Neural progenitor cell (in vitro differentiated cells): ENCODE data around the gene NRG3.

ENCODE experiments used
- EZH2 ChIP-seq: fragments of 200-600 bp; sonication (generic); IDR thresholded peaks from 2 replicates; pipeline ENCODE4 v1.6.1; 2017; ENCODE audit warnings: antibody characterized with exemption, mild to moderate bottlenecking, moderate library complexity
- EZH2phosphoT487 ChIP-seq: fragments of 200-600 bp; sonication (generic); IDR thresholded peaks from 2 replicates; pipeline ENCODE4 v1.6.1; 2017; ENCODE audit warnings: antibody characterized with exemption
- TF ChIP-seq, protein P1 (sequence below): fragments of 200-600 bp; sonication (generic); IDR thresholded peaks from 2 replicates; pipeline ENCODE4 v1.5.1; 2017; ENCODE audit warnings: antibody characterized with exemption, mild to moderate bottlenecking

DNA sequence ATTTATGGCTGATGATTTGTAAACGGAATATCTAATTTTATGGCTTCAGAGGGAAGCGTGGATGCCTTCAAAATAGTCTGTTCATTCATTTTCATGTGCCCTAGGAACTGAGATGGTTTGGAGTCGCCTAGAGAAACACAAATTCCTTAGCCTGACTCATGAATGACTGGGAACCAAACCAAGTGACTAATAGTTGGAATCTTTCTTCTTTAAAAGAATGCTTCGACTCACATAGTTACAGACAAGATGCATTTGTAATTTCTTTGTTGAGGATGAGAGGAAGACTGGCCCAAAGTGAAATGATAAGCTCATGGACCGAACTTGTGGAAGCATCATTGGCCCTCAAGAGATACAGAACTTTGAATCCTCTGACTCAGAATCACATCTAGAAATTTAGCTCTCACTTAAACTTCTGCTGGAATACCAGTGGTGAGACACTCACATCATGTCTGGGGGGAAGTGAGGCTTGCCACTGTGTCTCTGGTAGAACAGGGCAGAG is 1107.2 kb downstream of the NRG3 start:
- TF ChIP-seq, protein P1, sequence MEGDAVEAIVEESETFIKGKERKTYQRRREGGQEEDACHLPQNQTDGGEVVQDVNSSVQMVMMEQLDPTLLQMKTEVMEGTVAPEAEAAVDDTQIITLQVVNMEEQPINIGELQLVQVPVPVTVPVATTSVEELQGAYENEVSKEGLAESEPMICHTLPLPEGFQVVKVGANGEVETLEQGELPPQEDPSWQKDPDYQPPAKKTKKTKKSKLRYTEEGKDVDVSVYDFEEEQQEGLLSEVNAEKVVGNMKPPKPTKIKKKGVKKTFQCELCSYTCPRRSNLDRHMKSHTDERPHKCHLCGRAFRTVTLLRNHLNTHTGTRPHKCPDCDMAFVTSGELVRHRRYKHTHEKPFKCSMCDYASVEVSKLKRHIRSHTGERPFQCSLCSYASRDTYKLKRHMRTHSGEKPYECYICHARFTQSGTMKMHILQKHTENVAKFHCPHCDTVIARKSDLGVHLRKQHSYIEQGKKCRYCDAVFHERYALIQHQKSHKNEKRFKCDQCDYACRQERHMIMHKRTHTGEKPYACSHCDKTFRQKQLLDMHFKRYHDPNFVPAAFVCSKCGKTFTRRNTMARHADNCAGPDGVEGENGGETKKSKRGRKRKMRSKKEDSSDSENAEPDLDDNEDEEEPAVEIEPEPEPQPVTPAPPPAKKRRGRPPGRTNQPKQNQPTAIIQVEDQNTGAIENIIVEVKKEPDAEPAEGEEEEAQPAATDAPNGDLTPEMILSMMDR, result no peak
- TF ChIP-seq EZH2 (no peak), EZH2phosphoT487 (no peak)
